SK-N-SH (cell line): ENCODE data around the gene ESCO1.

Experiments used
- CTCF ChIP-seq: fragments of 200-600 bp; sonication (generic); IDR thresholded peaks from 2 replicates; pipeline ENCODE4 v1.6.1; 2017; ENCODE audit warnings: antibody characterized with exemption, mild to moderate bottlenecking, moderate library complexity
- PBX3 ChIP-seq: IDR thresholded peaks from 2 replicates; pipeline ENCODE4; 2012

GRCh38 chr18:21489119-21489750 lies 111.3 kb downstream of the ESCO1 start:
- TF ChIP-seq CTCF, result peak; percentile 73
- TF ChIP-seq PBX3, result no peak
